Liver (tissue), 9 donors: ENCODE results near the gene GK2. TPM values are rescaled to one million over a fixed set of nuclear protein-coding genes. Genes with fewer than 3 reads are reported as not detected.

Experiments
- DNase-seq: peaks from one replicate; pipeline ENCODE4 v3.0.0-alpha.2; 2017; ENCODE audit warnings: low spot score
- H3K27ac ChIP-seq, 2 donors: one replicate each; pipeline ENCODE4 v1.7.0; 2013; ENCODE audit warnings: inconsistent platforms in 2 of 2, low read length in 2 of 2, control low read depth in 1 of 2, low read depth in 1 of 2, mild to moderate bottlenecking in 1 of 2
- H3K27me3 ChIP-seq, 4 donors: one replicate each; pipeline versions ENCODE4 v1.6.1 to v1.7.0; 2013; ENCODE audit warnings: low read length in 3 of 4, inconsistent platforms in 1 of 4, mild to moderate bottlenecking in 1 of 4, moderate library complexity in 1 of 4; ENCODE audit not compliant: control insufficient read depth in 4 of 4, insufficient read depth in 4 of 4
- H3K36me3 ChIP-seq, 4 donors: one replicate each; pipeline versions ENCODE4 v1.6.1 to v1.7.0; 2013; ENCODE audit warnings: low read length in 3 of 4, mild to moderate bottlenecking in 3 of 4, low read depth in 1 of 4, moderate library complexity in 1 of 4; ENCODE audit not compliant: control insufficient read depth in 4 of 4, insufficient read depth in 3 of 4
- H3K4me1 ChIP-seq, 4 donors: one replicate each; pipeline versions ENCODE4 v1.6.1 to v1.7.0; 2013; ENCODE audit warnings: low read length in 3 of 4, mild to moderate bottlenecking in 3 of 4, moderate library complexity in 1 of 4; ENCODE audit not compliant: control insufficient read depth in 4 of 4, insufficient read depth in 4 of 4
- H3K4me3 ChIP-seq, 3 donors: one replicate each; pipeline versions ENCODE4 v1.6.1 to v1.7.0; 2013; ENCODE audit warnings: low read length in 3 of 3, control low read depth in 1 of 3, low read depth in 1 of 3, mild to moderate bottlenecking in 1 of 3
- H3K9ac ChIP-seq, 2 donors: one replicate each; pipeline ENCODE4 v1.7.0; 2013; ENCODE audit warnings: low read length in 2 of 2, mild to moderate bottlenecking in 2 of 2, moderate library complexity in 2 of 2, control low read depth in 1 of 2, low read depth in 1 of 2
- H3K9me3 ChIP-seq, 4 donors: one replicate each; pipeline versions ENCODE4 v1.6.1 to v1.7.0; 2013; ENCODE audit warnings: low read length in 3 of 4; ENCODE audit not compliant: control insufficient read depth in 4 of 4
- CTCF ChIP-seq: fragments of 150-350 bp; IDR thresholded peaks from 2 replicates; pipeline ENCODE4 v1.5.1; 2017; ENCODE audit warnings: improper control_type of control experiment, low read depth, low read length; ENCODE audit not compliant: missing input control
- EGR1 ChIP-seq, 2 donors: IDR thresholded peaks; 2 replicates each; pipeline ENCODE4 v1.6.1; 2016 to 2018; ENCODE audit warnings: antibody characterized with exemption in 2 of 2, low read depth in 2 of 2
- FOXA2 ChIP-seq: IDR thresholded peaks from 2 replicates; pipeline ENCODE4 v1.6.1; 2016; ENCODE audit warnings: antibody characterized with exemption
- HNF4G ChIP-seq: IDR thresholded peaks from 2 replicates; pipeline ENCODE4 v1.6.1; 2016; ENCODE audit warnings: antibody characterized with exemption
- JUND ChIP-seq, 2 donors: IDR thresholded peaks; 2 replicates each; pipeline ENCODE4 v1.6.1; 2016; ENCODE audit warnings: antibody characterized with exemption in 2 of 2
- NR2F2 ChIP-seq: IDR thresholded peaks from 2 replicates; pipeline ENCODE4 v1.6.1; 2016; ENCODE audit warnings: antibody characterized with exemption
- RAD21 ChIP-seq, 2 donors: IDR thresholded peaks; 2 replicates each; pipeline ENCODE4 v1.6.1; 2016; ENCODE audit warnings: antibody characterized with exemption in 2 of 2, mild to moderate bottlenecking in 2 of 2
- REST ChIP-seq: IDR thresholded peaks from 2 replicates; pipeline ENCODE4 v1.6.1; 2016; ENCODE audit warnings: antibody characterized with exemption, mild to moderate bottlenecking
- RXRA ChIP-seq, 2 donors: IDR thresholded peaks; 2 replicates each; pipeline ENCODE4 v1.6.1; 2017 to 2018; ENCODE audit warnings: antibody characterized with exemption in 2 of 2, mild to moderate bottlenecking in 1 of 2
- SP1 ChIP-seq: IDR thresholded peaks from 2 replicates; pipeline ENCODE4 v1.6.1; 2018; ENCODE audit warnings: antibody characterized with exemption, mild to moderate bottlenecking
- TAF1 ChIP-seq: conservative IDR thresholded peaks from 2 replicates; pipeline ENCODE4 v1.6.1; 2016; ENCODE audit warnings: antibody characterized with exemption, mild to moderate bottlenecking
- YY1 ChIP-seq: IDR thresholded peaks from 2 replicates; pipeline ENCODE4 v1.6.1; 2016; ENCODE audit warnings: antibody characterized with exemption, mild to moderate bottlenecking
- ZBTB33 ChIP-seq: IDR thresholded peaks from 2 replicates; pipeline ENCODE4 v1.6.1; 2016; ENCODE audit warnings: antibody characterized with exemption
- WGBS: extraction: QIAGEN DNeasy Blood & Tissue Kit; methylation state at CpG from one replicate; pipeline ENCODE4 v1.1.7; 2013; 5-methylcytosine and 5-hydroxymethylcytosine counted together
- polyA plus RNA-seq, 2 donors: library from polyadenylated mRNA; stranded (reverse) in 1 of 2; unstranded in 1 of 2; fragments of 200-250 nt in 1 of 2; fragments of >200 nt in 1 of 2; fragmentation: Nextera tagmentation in 1 of 2; extraction: Ambion mirVana in 1 of 2; gene quantifications; one replicate each; pipeline versions ENCODE4 v1.2.1 to v1.2.3, GENCODE V29; 2013 to 2015
- total RNA-seq, 2 donors: library from RNA; depleted of rRNA; stranded (reverse); fragments of >200 nt; gene quantifications; one replicate each; pipeline ENCODE4 v1.2.3, GENCODE V29; 2014
- TF ChIP-seq, protein P1 (sequence below): IDR thresholded peaks from 2 replicates; pipeline ENCODE4 v1.6.1; 2016; ENCODE audit warnings: antibody characterized with exemption
- TF ChIP-seq, protein P2 (sequence below): IDR thresholded peaks from 2 replicates; pipeline ENCODE4 v1.6.1; 2016; ENCODE audit warnings: antibody characterized with exemption
- donor health status: healthy.
- donor health status: healthy.
- donor health status: healthy.
- donor health status: healthy.
- donor health status: healthy.

The GK2 gene
- total and polyA plus RNA-seq, 4 donors, result not detected

DNA sequence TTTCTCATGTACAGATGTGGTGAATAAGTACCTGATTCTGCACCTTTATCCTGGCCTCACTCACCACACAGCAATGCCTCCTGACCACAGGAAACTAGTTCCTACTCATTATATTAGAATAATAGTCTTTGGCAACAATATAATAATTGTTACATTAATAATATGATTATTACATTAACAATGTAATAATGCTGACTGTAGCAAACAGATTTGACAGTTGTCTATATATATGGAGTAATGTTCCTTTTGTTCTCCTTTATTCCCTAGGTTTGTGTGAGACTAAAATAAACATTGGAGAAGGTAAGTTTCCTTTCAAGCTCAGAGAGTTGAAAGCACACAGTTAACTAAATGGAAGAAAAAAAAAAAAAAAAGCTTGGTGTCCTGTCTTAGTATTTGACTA lies 41.6 kb downstream of the GK2 start (continued):
- no peak for TF ChIP-seq ZBTB33

DNA sequence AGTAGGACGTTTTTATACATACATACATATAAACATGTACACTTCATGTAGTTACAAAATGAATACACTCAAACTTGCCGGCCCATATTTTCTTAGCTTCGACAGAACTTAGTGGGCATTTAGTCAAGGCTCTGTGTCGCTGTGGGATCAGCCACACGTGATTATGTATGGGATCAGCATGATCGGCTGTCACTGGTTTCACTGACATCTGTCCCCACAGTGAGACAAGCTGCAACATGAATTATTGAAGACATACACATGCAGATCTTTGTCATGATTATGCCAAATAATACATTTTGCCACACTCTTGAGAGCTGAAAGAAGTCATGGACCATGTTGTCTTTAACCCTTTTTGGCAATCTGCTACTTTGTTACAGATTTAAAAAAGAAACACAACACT lies 44.0 kb downstream of the GK2 start:
- Histone ChIP-seq H3K36me3 (no peaks in the 10 kb centered on the region), H3K27me3 (no peaks in the 10 kb centered on the region), H3K4me1 (no peaks in the 10 kb centered on the region), H3K9ac (no peak overlapping the region), H3K9me3 (no peaks in the 10 kb centered on the region), H3K27ac (no peak overlapping the region), H3K4me3 (no peak overlapping the region)
- no peak for DNase-seq
- 77% methylated on average over 6 of the region's 6 CpGs for WGBS
- TF ChIP-seq EGR1 (IDR thresholded peaks at IDR 0.05; ENCODE audit: low read depth in 2 of 2) (no peak), YY1 (no peak), TAF1 (no peak), SP1 (no peak), RAD21 (IDR thresholded peaks at IDR 0.05) (no peak), HNF4G (no peak), JUND (IDR thresholded peaks at IDR 0.05) (no peak), NR2F2 (no peak), FOXA2 (no peak)
- TF ChIP-seq, protein P1, sequence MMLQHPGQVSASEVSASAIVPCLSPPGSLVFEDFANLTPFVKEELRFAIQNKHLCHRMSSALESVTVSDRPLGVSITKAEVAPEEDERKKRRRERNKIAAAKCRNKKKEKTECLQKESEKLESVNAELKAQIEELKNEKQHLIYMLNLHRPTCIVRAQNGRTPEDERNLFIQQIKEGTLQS, result no peak
- TF ChIP-seq, protein P2, sequence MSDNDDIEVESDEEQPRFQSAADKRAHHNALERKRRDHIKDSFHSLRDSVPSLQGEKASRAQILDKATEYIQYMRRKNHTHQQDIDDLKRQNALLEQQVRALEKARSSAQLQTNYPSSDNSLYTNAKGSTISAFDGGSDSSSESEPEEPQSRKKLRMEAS, result no peak

DNA sequence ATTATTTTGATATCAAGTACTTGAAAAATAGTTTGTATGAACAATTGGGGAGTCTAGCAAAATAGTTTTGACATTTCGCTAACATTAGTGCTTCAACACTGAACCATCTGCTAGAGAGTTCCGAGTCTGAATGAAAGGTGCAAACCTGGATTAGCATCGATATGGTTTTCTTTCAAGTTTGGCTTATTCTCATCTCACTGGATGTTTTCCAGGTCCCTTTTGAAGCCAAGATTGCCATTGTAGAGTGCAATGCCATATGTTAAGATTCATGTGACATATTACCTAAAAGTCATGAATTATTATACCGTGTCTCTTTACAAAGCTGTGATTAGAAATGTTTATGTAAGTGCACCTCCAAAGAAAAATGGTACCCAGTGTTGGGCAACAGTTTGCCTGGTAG lies 45.4 kb downstream of the GK2 start:
- no peak overlapping the region for H3K9ac ChIP-seq
- no peak overlapping the region for H3K4me3 ChIP-seq
- H3K4me1 ChIP-seq, result no peaks in the 10 kb centered on the region
- no peak overlapping the region for H3K27ac ChIP-seq
- H3K27me3 ChIP-seq, result no peaks in the 10 kb centered on the region
- DNase-seq, result no peak
- H3K9me3 ChIP-seq, result no peaks in the 10 kb centered on the region
- 84% methylated on average over 4 of the region's 4 CpGs for WGBS
- TF ChIP-seq EGR1 (IDR thresholded peaks at IDR 0.05; ENCODE audit: low read depth in 2 of 2) (no peak), RXRA (IDR thresholded peaks at IDR 0.05) (no peak), CTCF (no peak), RAD21 (IDR thresholded peaks at IDR 0.05) (no peak), YY1 (no peak), REST (no peak), JUND (IDR thresholded peaks at IDR 0.05) (no peak)
- H3K36me3 ChIP-seq, result no peaks in the 10 kb centered on the region
